ENCODE data around the gene PSTPIP2.

DNA sequence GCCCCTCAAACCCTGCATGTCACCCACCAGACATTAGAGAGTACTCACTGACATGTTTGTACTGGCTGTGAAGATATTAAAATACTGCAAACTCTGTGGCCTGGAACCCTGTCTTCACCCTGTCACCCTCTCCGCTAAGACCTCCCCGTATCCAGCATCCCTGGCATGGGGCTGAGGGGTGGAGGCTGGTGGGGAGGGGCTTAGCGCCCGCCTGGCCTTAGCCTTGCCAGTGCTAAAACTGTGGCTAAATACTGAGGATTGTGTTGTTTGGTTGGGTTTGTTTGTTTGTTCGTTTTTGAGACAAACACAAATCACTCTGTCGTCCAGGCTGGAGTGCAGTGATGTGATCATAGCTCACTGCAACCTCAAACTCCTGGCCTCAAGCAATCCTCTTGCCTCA lies 1.8 kb downstream of the PSTPIP2 start:
- no peak for TF ChIP-seq POLR2AphosphoS5 (IDR thresholded peaks at IDR 0.05; ENCODE audit: low read depth, low read length)
- no peak for TF ChIP-seq SIN3A (IDR thresholded peaks at IDR 0.05; ENCODE audit: borderline replicate concordance, insufficient read depth, low read length)
- TF ChIP-seq FOXP2 (optimal IDR thresholded peaks at IDR 0.05; ENCODE audit: borderline replicate concordance, extremely low read depth, extremely low read length, insufficient read depth), result no peak
- no peak for TF ChIP-seq TAF1 (IDR thresholded peaks at IDR 0.05; ENCODE audit: borderline replicate concordance, insufficient read depth, low read length)
